Esophagus squamous epithelium (tissue), 4 donors: ENCODE measurements around the gene EXOC6.

Source experiments
- POLR2A ChIP-seq, 4 donors: fragments of 450-650 bp; IDR thresholded peaks; one replicate each; pipeline ENCODE4 v1.6.1; 2017; ENCODE audit warnings: antibody characterized with exemption in 4 of 4, mild to moderate bottlenecking in 4 of 4, moderate library complexity in 3 of 4
- TF ChIP-seq, protein P1 (sequence below), 6 experiments: fragments of 450-650 bp in 4 of 6; fragments of 200-600 bp in 2 of 6; sonication (generic) in 2 of 6; IDR thresholded peaks; one replicate each; pipeline ENCODE4 v1.5.1; 2016 to 2019; ENCODE audit warnings: antibody characterized with exemption in 6 of 6, mild to moderate bottlenecking in 4 of 6, moderate library complexity in 4 of 6

- no peak for TF ChIP-seq POLR2A (IDR thresholded peaks at IDR 0.05)
- TF ChIP-seq, protein P1, sequence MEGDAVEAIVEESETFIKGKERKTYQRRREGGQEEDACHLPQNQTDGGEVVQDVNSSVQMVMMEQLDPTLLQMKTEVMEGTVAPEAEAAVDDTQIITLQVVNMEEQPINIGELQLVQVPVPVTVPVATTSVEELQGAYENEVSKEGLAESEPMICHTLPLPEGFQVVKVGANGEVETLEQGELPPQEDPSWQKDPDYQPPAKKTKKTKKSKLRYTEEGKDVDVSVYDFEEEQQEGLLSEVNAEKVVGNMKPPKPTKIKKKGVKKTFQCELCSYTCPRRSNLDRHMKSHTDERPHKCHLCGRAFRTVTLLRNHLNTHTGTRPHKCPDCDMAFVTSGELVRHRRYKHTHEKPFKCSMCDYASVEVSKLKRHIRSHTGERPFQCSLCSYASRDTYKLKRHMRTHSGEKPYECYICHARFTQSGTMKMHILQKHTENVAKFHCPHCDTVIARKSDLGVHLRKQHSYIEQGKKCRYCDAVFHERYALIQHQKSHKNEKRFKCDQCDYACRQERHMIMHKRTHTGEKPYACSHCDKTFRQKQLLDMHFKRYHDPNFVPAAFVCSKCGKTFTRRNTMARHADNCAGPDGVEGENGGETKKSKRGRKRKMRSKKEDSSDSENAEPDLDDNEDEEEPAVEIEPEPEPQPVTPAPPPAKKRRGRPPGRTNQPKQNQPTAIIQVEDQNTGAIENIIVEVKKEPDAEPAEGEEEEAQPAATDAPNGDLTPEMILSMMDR (IDR thresholded peaks at IDR 0.05) = no peak
Observed at GRCh38 chr10:92876509-92877036, 28.3 kb downstream of the EXOC6 start.
